ENCODE data around the gene CBX4.
A peak's percentile ranks its signal among the peaks of the same experiment; 100 is the strongest.

Gene CBX4

DNA sequence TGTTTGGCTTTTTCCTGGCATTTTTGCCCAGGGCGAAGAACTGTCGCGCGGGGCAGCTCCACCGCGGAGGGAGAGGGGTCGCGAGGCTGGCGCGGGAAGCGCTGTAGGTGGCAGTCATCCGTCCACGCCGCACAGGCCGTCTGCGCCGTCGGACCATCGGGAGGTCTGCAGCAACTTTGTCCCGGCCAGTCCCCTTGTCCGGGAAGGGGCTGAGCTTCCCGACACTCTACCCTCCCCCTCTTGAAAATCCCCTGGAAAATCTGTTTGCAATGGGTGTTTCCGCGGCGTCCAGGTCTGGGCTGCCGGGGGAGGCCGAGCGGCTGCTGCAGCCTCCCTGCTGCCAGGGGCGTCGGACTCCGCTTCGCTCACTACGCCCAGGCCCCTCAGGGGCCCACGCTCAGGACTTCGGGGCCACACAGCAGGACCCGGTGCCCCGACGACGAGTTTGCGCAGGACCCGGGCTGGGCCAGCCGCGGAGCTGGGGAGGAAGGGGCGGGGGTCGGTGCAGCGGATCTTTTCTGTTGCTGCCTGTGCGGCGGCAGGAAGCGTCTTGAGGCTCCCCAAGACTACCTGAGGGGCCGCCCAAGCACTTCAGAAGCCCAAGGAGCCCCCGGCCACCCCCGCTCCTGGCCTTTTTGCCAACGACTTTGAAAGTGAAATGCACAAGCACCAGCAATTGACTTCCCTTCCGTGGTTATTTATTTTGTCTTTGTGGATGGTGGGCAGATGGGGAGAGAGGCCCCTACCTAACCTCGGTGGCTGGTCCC lies 2.3 kb upstream of the CBX4 start:
- no peak for DNase-seq (ENCODE audit: low spot score)

DNA sequence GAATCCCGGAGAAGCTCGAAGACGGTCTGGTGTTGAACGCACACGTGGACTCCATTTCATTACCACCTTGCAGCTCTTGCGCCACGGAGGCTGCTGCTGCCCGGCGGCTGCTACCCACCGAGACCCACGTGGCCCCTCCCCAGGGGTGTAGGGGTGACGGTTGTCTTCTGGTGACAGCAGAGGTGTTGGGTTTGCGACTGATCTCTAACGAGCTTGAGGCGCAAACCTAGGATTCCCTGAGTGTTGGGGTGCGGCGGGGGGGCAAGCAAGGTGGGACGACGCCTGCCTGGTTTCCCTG lies 1.7 kb upstream of the CBX4 start:
- DNase-seq (ENCODE audit: low spot score) = no peak

DNA sequence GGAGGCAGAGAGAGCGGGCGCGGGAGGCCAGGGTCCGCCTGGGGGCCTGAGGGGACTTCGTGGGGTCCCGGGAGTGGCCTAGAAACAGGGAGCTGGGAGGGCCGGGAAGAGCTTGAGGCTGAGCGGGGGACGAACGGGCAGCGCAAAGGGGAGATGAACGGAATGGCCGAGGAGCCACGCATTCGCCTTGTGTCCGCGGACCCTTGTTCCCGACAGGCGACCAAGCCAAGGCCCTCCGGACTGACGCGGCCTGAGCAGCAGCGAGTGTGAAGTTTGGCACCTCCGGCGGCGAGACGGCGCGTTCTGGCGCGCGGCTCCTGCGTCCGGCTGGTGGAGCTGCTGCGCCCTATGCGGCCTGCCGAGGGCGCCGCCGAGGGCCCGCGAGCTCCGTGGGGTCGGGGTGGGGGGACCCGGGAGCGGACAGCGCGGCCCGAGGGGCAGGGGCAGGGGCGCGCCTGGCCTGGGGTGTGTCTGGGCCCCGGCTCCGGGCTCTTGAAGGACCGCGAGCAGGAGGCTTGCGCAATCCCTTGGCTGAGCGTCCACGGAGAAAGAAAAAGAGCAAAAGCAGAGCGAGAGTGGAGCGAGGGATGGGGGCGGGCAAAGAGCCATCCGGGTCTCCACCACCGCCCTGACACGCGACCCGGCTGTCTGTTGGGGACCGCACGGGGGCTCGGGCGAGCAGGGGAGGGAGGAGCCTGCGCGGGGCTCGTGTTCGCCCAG lies 1.2 kb upstream of the CBX4 start:
- DNase-seq (ENCODE audit: low spot score) = no peak

DNA sequence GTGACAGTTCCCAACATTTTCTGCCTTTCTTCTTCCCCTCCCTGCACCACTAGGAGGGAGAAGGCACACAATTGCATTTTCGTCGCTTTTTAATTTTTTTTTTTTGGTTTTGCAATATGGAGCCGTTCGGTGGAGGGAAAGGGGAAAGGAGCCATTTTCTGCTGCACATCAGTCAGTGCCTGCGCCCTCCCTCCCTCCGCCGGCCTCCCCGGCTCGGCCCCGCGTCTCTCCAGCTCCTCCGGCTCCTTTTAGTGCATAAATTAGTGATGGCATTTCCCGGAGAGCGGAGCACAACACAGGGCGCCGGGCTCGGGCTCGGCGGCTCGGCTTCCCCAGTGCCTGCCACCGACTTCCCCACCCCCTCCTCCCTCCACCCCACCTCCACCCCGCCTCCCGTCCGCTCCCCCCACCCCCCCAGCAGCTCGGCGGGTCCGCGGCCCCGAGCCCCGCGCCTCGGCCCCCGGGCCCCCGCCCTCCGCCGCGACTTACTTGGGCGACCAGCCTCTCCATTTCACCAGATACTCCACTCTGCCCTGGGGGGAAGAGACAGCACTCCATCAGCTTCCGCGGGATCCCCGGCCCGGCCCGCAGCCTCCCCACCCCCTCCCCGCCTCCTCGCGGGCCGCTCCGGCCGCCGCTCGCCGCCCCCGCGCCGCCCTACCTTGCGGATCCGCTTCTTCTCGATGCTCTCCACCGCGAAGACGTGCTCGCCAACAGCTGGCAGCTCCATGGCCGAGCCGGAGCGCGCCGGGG lies 542 bp downstream of the CBX4 start:
- no peak for DNase-seq (ENCODE audit: low spot score)

DNA sequence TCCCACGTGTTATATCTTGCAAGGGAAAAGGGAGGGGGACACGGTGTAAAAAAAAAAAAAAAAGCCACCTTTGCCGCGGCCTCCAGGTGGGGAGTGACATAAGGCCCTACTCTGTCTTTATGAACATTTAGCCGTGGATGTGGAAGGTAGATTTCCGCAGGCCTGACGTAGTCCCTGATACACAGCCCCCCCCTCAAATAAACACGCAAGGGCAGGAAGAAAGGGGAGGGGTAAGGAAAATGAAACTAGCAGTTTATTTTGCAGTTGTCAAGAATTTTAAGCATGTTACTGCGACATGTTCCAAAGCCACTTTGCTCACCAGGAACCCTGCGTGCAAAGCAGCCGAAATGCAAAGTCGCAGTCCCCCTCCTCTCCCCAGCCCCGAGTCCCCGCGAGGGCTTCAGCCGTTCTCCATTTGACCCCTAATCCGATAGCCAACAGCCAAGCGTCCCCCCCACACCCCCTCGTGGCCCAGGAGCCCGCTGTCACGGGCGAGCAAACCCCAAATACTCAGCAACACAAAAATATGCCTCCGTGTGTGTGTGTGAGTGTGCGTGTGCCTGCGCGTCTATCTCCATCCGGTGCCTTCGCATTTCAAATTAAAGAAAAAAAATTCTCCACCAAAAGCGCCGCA lies 1.2 kb downstream of the CBX4 start:
- DNase-seq (ENCODE audit: low spot score) = no peak

DNA sequence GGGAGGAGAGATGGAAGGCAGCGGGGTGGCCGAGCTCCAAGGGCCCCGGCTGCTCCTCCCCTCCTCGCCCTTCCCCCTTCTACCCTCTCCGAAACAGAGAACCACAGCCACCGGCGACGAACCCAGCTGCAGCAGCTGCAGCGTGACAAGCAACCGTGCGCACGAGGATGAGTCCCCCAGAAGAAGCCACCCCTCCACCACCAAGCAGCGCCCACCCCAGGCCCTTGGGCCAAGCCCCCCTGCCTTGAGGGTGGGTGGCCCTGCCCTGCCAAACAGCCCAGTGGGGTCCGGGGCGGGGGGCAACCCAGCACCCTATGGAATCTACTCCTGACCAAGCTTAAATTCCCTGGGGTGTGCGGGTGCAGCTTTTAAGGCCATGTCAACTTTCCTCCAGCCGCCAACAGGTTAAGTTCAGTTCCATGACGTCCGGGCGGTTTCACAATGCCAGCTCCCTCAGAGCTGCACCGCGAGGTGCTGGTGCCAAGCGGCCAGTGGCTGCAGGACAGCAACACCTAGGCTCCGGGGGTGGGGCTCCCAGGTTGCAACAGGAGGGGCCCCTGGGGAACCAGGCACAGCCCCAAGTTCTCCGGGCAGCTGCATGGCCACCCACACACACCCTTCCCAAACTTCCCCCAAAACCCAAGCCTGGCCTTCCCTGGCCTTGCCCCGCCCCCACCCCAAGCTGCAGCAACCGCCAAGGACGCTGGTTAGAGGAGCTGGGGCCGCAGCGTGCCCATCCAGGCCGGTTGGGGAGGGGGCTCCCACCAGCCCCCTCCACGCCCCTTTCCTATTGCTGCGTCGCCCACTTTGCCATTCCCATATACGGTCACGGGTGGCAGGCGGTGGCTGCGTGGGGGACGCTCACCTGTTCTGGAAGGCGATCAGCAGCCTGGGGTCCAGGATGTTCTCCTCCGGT lies 2.0 kb downstream of the CBX4 start:
- DNase-seq (ENCODE audit: low spot score) = no peak

DNA sequence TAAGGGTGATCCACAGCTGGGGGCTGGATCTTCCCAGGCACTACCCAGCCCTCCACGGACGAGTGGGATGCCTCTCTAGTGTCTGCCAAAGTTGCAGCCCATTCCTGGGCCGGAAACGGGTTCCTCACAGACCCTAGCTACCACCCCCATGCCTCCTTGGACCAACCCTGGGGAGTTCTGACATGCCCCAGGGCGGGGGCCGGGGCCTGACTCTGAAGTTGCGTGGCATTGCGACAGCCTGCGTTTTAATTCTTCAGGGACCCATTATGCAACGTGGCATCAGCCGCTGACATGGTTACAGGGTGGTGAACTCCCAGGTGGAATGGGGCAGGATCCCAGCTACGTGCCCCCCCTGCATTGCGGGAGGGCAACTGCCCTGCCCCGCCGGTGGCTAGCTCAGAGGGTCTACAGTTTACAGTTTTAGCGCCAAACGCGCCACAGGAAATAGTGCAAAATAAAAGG lies 2.7 kb downstream of the CBX4 start:
- DNase-seq (ENCODE audit: low spot score) = no peak

DNA sequence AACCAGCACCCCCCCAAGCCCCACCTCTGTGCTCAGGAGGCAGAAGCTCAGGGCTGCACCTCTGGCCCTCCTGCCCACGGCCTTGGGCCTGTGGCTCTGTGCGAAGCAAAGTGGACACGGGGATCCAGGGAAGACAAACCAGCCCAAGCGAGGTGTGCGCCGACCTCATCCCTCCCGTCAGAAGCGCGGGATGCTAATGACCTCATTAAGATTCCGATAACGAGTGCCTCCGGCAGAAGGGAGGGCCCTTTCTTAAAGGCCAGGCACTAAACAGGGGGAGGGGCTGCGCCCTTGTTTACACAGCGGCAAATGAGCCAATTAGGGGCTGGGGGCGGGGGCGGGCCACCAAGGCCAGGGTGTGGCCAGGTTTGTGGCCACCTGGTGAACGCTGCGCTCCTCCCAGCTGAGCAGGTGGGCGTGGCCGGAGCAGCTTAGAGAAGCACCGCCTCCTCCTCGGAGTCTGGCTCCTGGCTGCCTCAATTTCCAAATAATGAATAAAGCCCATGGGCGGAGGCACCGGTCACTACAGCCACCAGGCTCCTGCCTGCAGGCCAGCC lies 3.2 kb downstream of the CBX4 start:
- DNase-seq (ENCODE audit: low spot score) = no peak

DNA sequence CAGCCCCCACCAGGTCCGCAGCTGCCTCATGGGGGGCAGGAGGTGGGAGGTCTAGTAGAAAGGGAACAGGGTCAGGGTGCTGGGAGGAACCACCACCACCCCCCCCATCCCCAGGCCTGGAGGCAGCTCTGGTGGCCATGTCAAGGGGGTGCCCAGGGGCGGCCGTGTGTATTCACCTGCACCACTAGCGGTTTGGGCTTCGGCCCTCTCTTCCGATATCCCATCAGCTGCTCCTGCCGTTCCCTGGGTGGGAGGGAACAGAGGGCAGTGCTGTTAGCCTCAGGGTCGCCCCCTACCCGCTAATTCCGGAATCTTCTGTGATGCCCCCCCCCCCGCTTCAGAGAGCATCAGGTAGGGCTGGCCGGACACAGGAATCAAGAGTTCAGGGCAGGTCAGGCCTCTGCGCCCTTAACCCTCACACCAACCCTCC lies 3.8 kb downstream of the CBX4 start:
- DNase-seq (ENCODE audit: low spot score) = no peak

DNA sequence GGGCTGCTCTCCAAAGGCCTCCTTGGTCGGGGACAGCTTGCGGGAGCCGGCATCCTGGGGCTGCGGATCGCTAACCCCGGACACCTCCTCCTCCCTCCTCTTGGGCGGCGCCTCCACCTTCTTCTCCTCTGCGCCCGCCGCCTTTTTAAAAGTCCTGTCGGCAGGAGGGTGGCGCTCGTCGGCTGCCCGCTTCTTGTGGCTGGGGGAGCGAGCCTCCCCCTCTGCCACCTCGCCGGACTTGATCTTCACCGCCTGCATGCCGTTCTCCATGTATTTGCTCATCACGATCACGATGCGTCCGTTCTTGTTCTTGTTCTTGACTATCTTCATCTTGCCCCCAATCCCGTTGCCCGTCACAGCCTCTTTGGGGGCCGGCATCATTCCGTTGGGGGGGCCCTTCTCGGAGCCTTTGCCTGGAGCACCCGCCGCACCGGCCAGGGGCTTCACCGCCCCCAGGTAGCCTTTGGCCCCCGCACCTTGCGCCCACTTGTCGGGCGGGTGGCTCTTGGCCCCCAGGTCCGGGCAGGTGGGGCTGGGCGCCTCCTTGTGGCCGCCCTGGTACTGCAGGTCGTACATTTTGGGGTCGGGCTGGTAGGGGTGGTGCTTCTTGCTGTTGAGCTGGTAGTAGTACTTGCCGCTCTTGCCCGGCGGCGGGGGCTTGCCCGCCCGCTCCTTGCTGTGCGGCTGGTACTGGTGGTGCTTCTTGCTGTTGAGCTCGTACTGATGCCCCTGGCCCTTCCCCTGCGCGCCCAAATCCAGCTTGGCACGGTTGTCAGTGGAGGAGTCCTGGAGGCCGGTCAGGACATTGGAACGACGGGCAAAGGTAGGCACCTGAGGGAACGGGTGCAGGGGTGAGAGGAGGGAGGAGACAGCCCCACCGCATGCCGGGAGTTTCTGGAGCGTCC lies 4.4 kb downstream of the CBX4 start:
- no peak for DNase-seq (ENCODE audit: low spot score)

DNA sequence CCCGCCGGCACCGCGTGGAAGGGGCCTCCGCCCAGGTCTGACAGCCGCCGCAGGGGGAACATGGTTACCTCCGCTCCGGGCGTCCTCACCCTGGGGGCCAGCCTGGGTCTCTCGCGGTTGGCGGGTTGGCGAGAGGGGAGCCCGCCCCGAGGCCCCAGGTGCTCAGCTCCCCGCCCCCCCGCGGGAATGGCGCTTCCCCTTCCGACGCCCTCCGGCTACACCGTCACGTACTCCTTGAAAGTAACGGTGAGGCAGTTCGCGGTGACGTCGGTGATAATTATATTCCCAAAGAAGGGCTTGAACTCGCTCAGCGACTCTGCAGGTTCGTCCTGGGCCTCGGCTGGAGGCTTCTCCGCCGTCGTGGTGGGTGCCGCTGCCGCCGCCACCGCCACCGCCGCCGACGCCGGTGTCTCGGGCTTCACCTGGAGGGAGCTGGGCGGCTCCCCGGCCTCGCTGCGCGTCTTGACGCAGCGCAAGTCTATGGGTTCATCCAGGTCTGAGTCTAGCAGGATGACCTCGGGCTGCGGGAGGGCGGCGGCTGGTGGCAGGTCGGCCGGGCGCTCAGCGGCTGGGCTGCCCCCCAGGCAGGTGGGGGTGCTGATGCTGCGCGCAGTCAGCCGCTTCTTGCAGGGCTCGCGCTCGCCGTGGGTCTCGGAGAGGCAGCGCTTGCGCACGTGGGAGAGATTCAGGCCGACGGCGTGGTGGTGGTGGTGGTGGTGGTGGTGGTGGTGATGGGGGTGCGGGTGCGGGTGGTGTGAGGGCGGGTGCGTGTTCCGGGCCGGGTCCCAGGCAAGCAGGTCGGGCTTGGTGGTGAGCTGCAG lies 5.3 kb downstream of the CBX4 start:
- DNase-seq (ENCODE audit: low spot score) = no peak

DNA sequence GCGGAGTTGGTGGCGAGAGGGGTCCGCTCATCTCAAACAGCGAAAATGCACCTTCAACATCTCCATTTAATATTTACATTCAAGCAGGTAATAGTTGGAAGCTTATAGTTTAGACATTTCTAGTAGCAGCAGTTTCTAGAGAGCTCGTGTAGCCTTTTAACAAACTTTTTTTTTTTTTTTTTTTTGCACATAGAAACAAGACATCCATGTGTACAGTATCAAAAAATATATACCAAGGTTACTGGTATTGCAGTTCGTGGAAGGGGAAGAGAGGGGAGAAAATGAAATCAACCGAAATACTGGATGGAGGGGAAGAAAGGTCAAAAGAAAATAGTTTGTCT lies 6.2 kb downstream of the CBX4 start:
- DNase-seq (ENCODE audit: low spot score) = no peak

DNA sequence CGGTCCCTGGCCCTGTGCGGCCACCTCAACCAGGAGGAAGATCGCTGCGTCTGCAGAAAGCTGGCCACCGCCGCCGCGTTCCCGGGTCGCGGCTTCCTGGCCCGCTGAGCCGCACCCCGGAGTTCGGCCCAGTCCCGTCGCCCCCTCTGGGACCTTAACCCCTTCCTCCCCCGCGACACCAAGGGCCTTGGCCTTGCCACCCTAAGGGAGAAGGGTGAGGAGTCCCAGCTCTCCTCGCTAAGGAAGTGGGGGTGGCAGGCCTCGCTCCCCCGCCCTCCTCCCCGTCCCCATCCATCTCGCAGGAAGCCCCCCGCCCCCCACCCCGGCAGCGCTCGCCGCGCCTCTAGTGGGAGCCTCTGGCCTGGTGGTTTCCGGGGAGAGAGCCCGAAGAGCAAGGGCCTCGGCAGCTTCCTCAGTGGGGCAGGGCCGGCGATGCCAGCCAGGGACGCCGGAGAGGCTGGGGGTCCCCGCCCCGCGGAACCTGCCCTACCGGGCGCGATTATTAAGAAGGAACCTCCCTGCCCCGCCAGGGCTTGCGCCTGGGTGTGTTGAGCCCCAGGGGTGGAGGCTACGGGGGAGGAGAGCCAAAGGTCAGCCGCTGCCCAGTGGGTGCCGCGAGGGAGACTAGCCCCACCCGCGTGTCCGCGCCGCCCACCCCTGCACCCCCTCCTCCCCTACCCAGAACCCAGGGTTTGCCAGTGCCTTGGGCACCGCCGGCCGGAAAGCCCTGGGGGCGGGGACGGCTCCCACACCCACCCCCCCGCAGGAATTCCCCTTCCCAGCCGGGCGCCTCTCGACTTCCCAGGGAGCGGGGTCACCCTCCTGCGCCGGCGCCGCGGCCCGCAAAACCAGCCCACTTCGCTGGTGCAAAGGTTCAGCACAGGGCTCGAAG lies 6.8 kb downstream of the CBX4 start:
- DNase-seq (ENCODE audit: low spot score) = no peak

DNA sequence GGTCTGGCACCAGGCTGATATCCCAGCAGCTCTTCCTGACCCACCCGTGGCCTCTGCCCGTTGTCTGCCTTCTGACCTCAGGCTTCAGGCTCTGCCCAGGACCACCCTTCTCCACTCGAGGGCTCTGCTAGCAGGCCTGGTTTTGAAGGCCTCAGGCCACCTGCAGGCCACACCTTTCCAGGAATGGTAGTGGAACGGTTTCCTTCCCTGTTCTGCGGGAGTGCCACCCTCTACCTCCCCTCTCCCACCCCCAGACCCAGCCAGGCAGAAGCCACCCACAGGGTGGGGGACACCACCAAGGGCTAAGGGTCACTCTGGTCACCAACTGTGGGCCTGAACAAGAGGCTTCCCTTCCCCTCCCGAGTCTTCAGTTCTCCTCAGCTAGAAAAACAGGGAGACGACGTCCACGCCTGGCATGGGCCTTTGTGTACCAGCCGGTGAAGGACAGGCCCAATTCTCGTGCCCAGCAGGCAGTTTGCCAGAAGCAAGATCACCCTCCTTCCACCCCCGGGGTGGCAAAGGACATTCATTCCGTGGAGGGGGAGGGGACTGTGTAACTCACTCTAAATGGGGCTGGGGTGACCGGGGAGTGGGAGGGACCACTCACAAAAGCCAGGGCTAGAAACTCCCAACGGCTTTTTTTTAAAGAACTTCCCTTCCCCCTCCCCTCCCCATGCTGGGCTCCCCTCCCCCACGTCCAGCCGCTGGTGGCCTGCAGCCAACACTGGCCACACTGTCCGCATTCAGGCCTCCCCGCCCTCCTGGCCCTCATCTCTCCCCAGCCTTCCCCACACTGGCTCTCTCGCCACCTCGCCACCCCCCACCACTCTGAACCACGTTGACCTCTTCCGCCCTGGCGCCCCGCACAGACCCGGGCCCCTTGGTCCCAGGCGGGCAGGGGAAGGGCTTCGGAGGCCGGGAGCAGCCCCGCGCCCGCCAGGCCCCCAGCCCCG lies 7.7 kb downstream of the CBX4 start:
- DNase-seq (ENCODE audit: low spot score) = peak; percentile 87

DNA sequence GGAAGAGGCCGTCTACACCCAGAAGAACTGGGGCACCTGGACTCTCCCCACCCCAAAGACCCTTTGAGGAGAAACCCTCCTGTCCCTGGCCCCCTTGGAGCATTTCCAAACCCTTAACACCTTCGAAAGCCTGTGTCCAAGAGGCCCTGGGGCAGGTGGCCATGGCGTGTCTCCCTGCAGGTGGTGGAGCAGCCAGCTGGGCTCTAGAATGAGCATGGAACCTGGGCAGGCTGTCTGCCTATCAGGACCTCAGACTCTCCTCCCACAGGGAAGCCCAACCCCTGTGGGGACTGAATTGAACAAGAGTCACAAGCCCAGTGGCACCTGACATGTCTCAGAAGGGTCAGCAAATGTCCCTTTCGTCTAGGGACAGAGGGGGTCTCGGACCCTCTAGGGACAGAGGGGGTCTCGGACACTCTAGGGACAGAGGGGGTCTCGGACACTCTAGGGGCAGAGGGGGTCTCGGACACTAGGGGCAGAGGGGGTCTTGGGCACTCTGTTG lies 8.4 kb downstream of the CBX4 start:
- DNase-seq (ENCODE audit: low spot score) = no peak

DNA sequence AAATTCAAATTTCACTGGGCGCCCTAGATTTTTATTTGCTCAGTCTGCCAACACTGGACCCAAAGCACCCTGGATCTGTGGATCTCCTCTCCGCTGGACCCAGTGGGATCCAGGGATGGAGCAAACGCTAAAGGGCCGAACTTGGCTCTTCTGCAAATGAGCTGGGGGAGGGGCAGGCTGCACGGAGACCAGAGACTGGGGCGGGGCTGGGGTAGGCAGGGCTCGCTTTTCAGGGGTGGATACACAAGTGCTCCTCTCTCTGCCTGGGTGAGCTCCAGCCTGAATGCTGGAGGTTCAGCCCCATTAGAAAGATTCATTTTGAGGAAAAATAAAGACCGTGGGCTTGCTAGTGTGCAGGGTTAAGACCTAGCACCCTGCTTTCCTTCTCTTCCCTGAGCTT lies 8.9 kb downstream of the CBX4 start:
- DNase-seq (ENCODE audit: low spot score) = no peak

DNA sequence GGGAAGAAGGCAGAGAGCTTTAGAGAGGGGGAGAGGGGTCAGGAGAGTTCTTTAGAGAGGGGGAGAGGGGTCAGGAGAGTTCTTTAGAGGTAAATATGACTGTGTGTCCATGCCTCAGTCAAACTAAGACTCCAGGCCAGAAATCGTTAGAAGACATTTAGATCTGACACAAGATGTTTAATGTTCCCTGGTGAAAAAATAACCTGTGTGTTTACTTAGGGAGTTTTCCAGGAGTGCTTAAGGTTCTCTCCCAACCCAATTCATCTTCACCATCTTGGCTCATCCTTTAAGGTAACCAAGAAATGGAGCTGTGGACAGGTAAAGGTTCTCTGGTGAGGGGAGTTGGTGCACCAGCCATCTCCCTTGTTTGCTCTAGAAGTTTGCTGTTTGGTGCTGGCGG lies 9.8 kb downstream of the CBX4 start:
- DNase-seq (ENCODE audit: low spot score) = no peak

Data from COLO829 (cell line).